ENCODE data around the gene COLQ.
"Not testable (repeated sequence)": the region's sequence is repeated elsewhere in the genome, so short reads cannot be mapped to it uniquely, and the experiment has no call there.

Gene COLQ

GRCh38 chr3:15486979-15487378 lies 34.5 kb downstream of the COLQ start:
- TF ChIP-seq CTCF (IDR thresholded peaks at IDR 0.05; ENCODE audit: insufficient read depth, low read depth, low read length, missing control alignments) = no peak
- no peak overlapping the region for H3K4me3 ChIP-seq (ENCODE audit: low read depth, low read length)
- no peak for DNase-seq (ENCODE audit: low read depth)

GRCh38 chr3:15486020-15486419 lies 35.5 kb downstream of the COLQ start:
- no peak for TF ChIP-seq CTCF (IDR thresholded peaks at IDR 0.05; ENCODE audit: insufficient read depth, low read depth, low read length, missing control alignments)
- no peak for DNase-seq (ENCODE audit: low read depth)
- no peak overlapping the region for H3K4me3 ChIP-seq (ENCODE audit: low read depth, low read length)

- H3K4me3 ChIP-seq (ENCODE audit: low read depth, low read length); DNase-seq (ENCODE audit: low read depth): not testable (repeated sequence)
Observed at GRCh38 chr3:15484551-15484950, 37.0 kb downstream of the COLQ start.

GRCh38 chr3:15479400-15480224 lies 41.9 kb downstream of the COLQ start:
- DNase-seq (ENCODE audit: low read depth) = no peak
- no peak overlapping the region for H3K4me3 ChIP-seq (ENCODE audit: low read depth, low read length)
- no peak for TF ChIP-seq CTCF (IDR thresholded peaks at IDR 0.05; ENCODE audit: insufficient read depth, low read depth, low read length, missing control alignments)

- no peak overlapping the region for H3K4me3 ChIP-seq (ENCODE audit: low read depth, low read length)
- no peak for TF ChIP-seq CTCF (IDR thresholded peaks at IDR 0.05; ENCODE audit: insufficient read depth, low read depth, low read length, missing control alignments)
- DNase-seq (ENCODE audit: low read depth) = no peak
Observed at GRCh38 chr3:15478640-15478979, 42.9 kb downstream of the COLQ start.

- no peak for DNase-seq (ENCODE audit: low read depth)
- H3K4me3 ChIP-seq (ENCODE audit: low read depth, low read length) = no peak overlapping the region
- TF ChIP-seq CTCF (IDR thresholded peaks at IDR 0.05; ENCODE audit: insufficient read depth, low read depth, low read length, missing control alignments) = no peak
Observed at GRCh38 chr3:15477951-15478639, 43.4 kb downstream of the COLQ start.

GRCh38 chr3:15476378-15476777 lies 45.1 kb downstream of the COLQ start:
- TF ChIP-seq CTCF (IDR thresholded peaks at IDR 0.05; ENCODE audit: insufficient read depth, low read depth, low read length, missing control alignments) = no peak
- no peak for DNase-seq (ENCODE audit: low read depth)
- H3K4me3 ChIP-seq (ENCODE audit: low read depth, low read length) = no peak overlapping the region
